Body of pancreas (tissue), 4 donors: ENCODE measurements around the gene RAB8A.

ENCODE experiments used
- CTCF ChIP-seq, 7 experiments: fragments of 450-650 bp in 4 of 7; fragments of 200-600 bp in 3 of 7; sonication (generic) in 3 of 7; IDR thresholded peaks; one replicate each; pipeline ENCODE4 v1.5.1; 2016 to 2019; ENCODE audit warnings: antibody characterized with exemption in 7 of 7
- POLR2A ChIP-seq, 3 donors: fragments of 450-650 bp; IDR thresholded peaks; one replicate each; pipeline ENCODE4 v1.6.1; 2016; ENCODE audit warnings: antibody characterized with exemption in 3 of 3, mild to moderate bottlenecking in 2 of 3

GRCh38 chr19:16127776-16128371 lies 16.2 kb downstream of the RAB8A start:
- TF ChIP-seq CTCF (IDR thresholded peaks at IDR 0.05) (no peak), POLR2A (IDR thresholded peaks at IDR 0.05) (no peak)
